DMS79 (cell line): ENCODE data around the gene COTL1.

Experiments
- DNase-seq: peaks from one replicate; lab custom pipeline; 2025; lab: John Stamatoyannopoulos, UW

The COTL1 gene, protein sequence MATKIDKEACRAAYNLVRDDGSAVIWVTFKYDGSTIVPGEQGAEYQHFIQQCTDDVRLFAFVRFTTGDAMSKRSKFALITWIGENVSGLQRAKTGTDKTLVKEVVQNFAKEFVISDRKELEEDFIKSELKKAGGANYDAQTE

DNA sequence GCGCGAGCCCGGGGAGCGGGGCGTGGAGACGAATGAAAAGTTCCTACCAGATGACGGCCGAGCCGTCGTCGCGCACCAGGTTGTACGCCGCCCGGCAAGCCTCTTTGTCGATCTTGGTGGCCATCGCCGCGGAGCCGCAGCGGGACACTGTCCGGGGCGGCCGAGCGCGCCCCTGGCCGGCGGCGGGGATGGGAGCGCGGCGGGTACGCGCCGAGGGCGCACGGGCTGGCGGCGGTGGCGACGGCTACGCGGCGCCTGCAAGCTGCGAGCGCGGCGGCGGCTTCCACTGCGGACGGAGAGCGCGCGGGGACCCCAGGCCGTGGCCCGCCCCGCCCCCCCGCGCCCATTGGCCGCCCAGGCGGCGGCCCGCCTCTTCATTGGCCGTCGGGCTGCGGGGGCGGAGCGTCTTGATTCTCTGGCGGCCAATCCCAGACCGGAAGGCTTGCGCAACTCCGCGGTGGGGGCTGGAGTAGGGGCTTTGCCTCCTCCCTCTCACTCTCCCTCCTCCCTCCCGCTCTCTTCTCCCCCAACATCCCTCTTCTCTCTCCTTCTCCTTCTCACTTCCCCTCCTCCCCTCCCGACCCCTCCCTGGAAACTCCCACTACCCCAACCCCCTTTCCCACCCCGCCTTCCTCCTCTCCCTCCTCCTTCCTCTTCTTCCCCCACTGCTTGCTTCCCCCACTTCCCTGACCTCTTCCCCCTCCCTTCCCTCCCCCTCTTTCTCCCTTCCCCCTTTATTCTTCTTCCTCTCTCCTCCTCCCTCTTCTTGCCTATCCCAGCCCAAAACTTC, at the start of gene COTL1:
TSS of gene COTL1 (minus strand) at position 288 of the 790 bp plus-strand sequence. CDS start at position 124, 164 bp downstream.
- peak; percentile 52 for DNase-seq

DNA sequence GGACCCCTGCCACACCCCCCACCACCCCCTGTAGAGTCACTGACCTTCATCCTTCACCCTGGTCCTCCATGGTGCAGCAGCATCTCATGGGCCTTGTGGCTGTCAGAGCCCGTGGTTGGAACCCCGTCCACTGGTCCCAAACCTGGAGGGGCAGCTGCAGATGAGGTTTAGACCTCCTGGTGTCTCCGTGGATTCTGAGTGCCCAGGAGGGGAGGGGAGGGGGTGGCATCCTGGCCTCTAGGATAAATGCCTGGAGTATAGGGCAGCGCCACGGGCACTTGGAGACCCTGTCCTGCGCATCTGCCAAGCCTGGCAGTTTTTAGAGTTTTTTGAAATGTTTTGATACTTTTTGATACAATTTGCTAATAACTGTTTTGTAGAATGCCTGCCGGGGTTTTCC, 48.0 kb upstream of the COTL1 start:
- no peak for DNase-seq

DNA sequence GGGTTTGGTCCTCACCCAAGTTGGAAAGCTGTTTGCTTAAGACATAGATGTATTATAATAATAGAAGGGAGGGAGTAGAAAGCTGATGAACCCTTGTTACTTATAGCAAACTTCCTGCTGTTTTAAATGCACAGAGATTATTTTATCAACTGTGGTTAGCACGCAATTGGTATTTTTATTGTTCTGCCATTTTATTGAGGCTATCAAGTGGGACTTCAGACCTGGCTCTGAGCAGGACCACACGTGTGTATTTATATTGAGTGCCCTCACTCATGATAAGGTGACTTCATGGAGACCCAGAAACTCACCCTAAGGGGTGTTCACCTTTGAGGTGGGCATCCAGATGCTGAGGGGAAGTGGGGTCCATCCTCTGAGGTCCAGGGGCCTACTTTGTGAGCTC, 47.5 kb upstream of the COTL1 start:
- no peak for DNase-seq

DNA sequence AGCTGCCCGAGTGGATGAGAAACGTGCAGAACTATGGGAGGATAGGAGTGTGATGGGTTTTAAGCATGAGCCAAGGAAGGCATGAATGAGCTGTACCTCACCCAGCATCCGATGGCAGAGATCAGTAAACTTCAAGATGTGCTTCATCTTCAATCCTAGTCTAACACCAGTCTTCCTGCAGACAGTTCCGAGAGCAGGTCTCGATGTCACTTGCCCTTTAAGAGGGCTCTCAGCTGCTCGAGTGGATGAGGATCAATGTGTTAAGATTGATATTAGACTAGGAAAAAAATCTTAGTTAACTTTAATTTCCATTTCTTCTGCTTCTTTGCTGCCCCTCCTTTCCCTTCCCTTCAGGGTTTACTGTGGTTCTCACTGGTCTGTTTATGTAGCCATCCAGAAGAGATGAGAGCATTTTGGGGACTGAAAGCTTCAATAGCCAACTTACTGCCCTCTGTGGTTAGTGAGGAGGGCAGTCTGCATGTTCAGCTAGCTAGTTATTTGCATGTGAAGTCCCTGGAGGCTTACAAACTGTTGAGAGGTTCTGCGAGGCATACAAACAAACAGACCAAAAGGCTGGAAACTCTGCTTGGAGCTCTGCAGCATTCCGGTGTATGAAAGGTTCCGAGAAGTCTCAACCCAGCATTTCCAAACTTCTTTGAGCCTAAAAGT, 45.7 kb upstream of the COTL1 start:
- peak; percentile 64 for DNase-seq

DNA sequence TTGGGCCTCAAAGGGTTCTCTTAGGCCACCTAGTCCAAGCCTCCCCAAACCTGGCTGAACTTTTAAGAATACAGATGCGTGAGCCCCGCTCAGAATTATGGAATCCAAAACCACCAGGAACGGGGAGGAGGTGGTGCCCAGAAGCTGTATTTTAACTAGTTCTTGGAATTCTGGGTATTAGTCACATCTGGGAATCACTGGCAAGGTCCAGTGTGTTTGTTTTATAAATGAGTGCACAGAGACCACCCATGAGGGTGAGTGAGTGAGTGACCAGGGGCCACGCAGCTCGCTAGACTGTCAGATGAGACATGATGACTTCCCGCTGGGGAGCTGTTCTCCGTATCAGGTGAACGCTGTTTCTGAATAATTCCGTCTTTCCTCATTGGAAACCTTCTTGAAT, 44.6 kb upstream of the COTL1 start:
- DNase-seq, result no peak

DNA sequence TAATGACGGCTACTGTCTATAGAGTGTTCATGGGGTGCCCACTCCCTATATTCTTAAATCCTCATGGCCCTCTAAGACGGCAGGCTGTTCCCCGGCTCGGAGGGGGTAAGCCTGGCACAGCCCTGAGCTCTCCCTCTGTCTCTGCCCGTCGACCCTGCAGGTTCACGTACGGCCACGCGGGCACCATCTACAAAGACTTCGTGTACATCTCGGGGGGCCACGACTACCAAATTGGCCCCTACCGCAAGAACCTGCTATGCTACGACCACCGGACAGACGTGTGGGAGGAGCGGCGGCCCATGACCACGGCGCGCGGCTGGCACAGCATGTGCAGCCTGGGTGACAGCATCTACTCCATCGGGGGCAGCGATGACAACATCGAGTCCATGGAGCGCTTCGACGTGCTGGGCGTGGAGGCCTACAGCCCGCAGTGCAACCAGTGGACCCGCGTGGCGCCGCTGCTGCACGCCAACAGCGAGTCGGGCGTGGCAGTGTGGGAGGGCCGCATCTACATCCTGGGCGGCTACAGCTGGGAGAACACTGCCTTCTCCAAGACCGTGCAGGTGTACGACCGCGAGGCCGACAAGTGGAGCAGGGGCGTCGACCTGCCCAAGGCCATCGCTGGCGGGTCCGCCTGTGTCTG, 43.7 kb upstream of the COTL1 start:
- DNase-seq, result no peak

DNA sequence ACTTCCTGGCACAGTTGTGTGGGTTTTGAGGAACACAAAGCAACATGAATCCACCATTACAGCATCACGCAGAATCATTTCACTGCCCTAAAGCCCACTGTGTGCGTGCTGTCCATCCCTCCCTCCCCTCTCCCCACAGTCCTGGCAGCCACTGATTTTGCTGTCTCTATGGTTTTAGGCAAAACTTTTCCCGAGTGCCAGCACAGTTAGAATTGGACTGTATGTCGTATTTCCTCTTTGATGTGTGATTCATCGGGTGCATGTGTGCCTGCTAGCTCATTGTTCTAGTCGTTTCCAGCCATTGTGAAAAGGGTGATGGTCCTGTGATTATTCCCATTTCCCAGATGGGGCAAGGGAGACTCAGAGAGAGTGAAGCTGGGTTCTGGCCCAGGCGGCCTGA, 43.1 kb upstream of the COTL1 start:
- DNase-seq, result no peak

DNA sequence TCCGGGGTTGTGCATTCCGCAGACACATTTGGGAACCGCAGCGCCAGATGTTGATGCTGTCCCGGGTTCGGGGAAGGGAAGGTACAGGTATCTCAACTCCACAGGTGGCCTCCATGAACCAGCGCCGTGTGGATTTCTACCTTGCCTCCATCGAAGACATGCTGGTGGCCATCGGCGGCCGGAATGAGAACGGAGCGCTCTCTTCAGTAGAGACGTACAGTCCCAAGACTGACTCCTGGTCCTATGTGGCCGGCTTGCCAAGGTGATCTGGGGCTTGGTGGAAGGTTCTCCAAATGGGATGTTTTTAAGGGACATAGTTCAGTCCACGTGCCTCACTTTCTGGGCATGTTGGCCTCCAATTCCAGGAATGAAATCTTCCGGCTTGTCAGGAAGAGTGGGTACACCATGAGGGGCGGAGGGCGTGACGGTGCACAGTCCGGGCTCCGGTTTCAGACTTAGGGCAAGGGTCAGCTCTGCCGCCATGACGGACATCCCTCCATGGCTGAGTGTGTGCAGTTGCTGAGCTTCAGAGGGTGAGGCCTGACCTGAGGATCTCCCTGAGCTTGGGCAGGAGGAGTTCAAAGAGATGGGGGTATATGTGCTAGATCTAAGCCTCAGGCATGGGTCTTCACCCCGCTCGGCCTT, 41.9 kb upstream of the COTL1 start:
- DNase-seq, result no peak

DNA sequence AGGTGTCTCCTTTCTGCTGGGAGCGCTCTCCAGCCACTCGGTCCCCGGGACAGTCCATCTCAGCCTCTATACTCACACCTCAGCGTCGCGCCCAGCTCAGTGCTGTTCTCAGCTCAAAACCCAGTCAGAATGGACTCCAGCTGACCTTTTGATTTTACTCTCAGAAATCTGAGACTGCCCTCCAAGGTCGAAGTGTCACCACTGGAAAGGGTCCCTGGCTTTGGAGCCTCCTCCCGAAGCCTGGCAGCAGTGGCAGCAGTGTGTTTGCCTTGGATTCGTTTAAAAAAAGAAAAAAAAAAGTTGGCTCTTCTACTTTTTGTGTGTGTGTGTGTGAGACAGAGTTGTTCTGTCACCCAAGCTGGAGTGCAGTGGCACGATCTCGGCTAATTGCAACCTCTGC, 40.8 kb upstream of the COTL1 start:
- DNase-seq, result no peak

DNA sequence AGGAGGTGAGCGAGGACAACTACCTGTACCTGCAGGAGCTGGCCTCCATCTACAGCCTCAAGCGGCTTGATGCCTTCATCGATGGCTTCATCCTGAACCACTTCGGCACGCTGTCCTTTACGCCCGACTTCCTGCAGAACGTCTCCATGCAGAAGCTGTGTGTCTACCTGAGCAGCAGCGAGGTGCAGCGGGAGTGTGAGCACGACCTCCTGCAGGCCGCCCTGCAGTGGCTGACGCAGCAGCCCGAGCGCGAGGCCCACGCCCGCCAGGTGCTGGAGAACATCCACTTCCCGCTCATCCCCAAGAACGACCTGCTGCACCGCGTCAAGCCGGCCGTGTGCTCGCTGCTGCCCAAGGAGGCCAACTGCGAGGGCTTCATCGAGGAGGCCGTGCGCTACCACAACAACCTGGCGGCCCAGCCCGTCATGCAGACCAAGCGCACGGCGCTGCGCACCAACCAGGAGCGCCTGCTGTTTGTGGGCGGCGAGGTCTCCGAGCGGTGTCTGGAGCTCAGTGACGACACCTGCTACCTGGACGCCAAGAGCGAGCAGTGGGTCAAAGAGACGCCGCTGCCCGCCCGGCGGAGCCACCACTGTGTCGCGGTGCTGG, 39.5 kb upstream of the COTL1 start:
- no peak for DNase-seq

DNA sequence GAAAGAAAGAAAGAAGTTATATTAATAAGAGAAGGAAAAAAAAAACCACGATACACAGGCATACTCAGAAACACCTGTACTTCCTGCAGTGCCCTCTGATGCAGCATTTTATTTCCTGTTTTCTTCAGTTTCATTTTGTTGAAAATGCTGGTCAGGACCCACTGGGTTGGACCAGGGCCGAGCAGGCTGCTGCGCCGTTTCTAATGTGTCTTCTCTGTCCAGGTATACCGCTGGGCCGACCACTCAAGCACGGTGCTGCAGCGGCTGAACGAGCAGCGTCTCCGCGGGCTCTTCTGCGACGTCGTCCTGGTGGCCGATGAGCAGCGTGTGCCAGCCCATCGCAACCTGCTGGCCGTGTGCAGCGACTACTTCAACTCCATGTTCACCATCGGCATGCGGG, 38.8 kb upstream of the COTL1 start:
- DNase-seq, result no peak

DNA sequence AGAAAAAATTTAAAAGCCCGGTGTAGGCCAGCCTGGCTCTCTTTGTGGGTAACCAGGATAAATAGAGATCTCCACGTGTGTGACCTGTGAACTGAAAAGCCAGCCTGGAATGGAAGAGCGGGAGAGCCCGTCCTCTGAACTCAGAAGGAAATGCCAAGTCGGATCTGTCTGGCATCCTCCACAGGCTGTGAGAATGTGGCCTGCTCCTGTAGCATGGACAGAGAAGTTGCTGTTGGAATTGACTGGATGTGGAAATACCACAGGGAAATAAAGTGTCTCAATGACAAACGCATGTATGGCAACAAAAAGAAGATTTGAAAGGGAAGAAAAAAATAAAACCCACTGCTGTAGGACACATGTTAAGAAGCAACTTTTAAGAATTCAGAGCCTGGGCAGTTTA, 37.1 kb upstream of the COTL1 start:
- DNase-seq, result no peak

DNA sequence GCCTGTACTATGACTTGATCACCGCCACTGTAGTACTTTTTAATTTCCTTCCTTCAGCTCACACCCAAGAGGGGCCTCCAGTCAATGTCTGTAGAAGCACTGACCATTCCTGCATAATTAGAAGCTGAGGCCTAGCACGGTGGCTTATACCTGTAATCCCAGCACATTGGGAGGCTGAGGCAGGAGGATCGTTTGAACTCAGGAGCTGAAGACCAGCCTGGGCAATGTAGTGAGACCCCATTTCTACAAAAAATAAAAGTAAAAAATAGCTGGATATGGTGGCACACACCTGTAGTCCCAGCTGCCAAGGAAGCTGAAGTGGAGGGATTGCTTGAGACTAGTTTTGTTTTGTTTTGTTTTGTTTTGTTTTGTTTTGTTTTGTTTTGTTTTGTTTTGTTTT, 36.4 kb upstream of the COTL1 start:
- DNase-seq, result no peak

DNA sequence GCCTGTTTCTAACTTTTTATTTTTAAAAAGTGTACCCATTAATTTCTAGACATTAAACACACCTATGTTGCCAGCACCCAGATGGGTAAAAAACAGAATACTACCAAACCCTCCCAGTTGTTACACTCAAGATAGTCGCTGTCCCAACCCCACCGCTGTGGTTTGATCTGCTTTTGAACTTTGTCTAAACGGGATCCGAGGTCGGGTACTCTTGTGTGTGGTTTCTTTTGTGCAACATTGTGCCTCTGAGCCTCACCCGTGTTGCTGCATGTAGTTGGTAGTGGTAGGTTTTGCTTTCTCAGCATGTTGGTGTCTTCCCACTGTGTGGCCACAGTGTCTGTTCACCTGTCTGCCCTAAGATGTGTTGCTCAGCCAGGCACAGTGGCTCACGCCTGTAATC, 34.7 kb upstream of the COTL1 start:
- DNase-seq, result no peak

DNA sequence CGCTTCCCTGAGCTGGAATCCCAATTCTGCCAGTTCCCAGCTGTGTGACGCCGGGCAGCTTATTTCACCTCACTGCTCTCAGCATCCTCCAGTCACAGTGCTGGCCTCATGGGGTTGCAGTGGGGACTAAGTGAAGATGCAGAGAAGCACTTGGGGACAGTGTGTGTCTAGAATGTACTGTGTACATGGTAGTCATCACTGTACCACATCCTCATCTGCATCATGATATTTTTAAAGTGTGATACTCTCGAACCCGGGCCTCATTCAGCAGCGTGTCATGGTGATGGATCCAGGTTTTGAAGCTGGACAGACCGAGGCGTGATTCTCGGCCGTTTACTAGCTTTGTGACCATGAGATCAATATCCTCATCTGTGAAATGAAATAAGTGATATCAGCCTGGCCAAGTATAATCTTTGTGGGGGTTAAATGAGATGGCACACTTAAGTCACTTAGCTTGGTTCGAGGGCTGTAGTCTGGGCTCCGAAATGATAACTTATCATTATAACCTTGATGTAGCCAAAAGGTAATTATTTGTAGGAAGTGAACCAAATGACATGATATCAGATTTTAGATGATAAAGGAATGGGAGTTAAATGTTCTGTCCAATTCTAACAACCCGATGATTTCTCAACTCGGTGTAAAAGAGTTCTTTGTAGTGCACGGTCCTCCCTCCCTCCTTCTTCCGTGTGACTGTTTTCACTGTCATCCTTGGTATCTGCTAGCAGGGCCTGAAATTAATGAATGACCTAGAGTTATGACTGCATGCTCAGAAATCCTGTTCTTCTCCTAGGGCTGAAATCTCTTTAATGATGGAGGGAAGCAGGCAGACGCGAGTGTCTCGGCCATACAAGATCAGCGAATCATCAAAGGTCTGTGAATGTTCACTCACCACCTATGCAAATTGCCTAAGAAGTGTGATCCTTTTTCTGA, 32.4 kb upstream of the COTL1 start:
- DNase-seq, result no peak

DNA sequence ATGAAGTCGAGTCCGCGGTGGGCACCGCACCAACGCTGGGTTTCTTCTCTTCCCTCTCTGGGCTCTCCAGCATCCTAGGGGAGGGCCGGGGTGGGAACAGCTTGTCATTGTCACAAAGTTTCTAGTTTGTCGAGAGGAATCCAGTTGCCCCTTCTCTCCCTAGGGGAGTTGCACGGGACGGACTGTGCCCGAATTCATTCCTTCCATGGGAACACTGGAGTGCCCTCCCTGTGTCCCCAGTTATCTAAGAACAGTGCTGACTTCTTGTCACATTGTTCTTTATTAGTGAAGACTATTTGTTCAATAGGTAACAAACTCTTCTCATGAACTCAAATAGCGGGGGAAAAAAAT, 31.6 kb upstream of the COTL1 start:
- no peak for DNase-seq

DNA sequence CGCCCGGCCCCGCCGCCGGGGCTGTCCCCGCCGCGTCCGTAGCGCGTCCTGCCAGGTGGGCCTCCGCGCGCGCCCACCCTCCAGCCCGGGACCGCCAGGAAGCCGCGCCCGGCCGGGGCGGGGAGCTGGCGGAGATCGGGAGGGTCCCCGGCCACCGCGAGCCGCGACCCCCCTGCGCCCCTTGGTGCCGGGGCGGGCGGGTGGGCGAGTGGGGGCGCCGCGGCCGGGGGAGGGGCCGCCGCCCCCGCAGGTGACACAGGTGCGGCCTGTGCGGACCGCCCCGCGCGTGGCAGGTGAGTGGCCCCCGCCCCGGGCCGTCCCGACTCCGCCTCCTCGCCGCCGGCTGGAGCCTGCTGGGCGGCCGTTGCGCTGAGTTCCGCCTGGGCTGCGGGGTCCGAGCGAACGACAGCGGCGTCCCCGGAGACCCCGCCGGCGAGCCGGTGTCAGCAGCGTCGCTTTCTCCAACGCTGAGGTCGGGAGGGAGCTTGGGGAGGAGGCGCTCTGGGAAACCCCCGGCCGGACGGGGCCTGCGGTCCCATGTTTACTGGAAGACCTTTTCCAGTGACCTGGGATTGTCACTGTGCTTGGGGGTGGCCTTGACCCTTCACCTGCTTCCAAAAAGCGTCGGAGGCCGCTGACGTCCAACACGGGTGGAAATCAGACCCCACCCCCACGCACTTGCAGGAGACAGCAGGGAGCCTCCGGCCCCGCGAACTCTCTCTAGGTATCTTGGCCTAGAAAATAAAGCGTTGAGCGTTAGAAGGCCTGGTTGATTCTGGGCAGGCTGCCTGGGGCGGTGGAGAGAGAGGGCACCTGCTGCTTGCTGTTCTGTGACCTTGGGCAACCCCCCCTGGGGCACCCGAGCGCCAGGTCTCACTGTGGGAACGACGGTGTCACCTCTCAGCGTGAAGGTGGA, 31.0 kb upstream of the COTL1 start:
- no peak for DNase-seq

DNA sequence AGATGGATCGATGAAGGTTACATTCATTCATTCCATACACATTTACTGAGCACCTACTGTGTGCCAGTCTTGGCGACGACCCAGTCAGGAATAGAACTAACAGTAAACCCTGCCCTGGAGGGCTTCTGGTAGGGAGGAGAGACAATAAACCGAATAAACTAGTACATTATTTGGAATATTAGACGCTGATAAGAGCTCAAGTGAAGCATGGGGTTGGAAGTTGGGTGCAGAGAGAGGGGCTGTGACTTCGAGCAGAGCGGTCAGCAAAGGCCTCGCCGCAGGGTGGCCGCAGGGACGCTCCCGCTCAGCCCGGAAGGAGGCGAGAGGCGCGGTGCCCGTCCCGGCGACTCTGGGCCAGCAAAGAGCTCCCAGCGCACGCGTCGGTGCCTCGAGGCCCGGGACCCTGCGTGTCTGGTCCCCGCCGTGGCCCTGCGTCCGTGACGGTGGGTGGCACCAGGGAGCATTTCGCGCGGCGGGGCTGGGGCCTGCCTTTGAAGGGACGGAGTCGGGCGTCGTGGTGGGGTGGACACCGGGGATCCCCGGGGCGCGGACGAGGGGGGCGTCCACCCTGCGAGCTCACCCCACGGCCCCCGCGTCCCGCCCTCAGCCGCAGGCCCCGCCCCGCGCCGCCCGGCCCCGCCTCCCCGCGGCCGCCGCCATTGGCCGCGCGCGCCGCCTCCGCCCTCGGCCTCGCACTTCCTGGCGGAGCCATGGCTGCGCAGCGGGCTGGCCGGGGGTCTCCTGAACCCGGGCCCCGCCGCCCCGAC, 30.1 kb upstream of the COTL1 start, which contains the start of gene KLHL36:
TSS of gene KLHL36 (plus strand) at position 684 of the 767 bp plus-strand sequence. CDS start 2,357 bp downstream, outside the sequence.
- no peak for DNase-seq

DNA sequence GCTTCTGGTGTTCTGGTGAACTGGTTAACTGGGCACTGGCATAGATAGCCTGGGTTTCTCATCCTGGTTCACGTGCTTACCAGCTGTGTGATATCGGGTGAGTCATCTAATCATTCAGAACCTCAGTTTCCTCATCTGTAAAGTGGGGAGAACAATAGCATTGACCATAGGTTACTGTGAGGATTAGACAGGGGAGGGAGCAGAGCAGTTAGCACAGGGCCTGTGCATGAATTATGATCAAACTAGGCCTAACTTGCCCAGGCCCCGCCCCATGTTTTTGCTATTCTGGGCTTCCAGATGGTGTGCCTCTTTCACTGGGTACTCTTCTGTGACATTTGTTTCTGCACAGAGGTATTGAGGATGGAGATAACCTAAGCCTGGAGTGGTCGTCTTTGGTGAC, 25.8 kb upstream of the COTL1 start:
- DNase-seq, result no peak
